Fibroblast of lung (primary cell): ENCODE results near the gene SLC4A8.

Experiments used
- EZH2 ChIP-seq: IDR thresholded peaks from 2 replicates; pipeline ENCODE4 v1.5.1; 2012; ENCODE audit warnings: low read length, control low read depth, mild to moderate bottlenecking; ENCODE audit errors: missing control alignments
- TF ChIP-seq, protein P1 (sequence below), 2 donors: IDR thresholded peaks in 1 of 2; conservative IDR thresholded peaks in 1 of 2; 1 replicate in 1 of 2; 2 replicates in 1 of 2; pipeline ENCODE4 v1.5.1; 2011 to 2012; ENCODE audit warnings: low read length in 2 of 2, control low read depth in 1 of 2, inconsistent platforms in 1 of 2, low read depth in 1 of 2, mild to moderate bottlenecking in 1 of 2

DNA sequence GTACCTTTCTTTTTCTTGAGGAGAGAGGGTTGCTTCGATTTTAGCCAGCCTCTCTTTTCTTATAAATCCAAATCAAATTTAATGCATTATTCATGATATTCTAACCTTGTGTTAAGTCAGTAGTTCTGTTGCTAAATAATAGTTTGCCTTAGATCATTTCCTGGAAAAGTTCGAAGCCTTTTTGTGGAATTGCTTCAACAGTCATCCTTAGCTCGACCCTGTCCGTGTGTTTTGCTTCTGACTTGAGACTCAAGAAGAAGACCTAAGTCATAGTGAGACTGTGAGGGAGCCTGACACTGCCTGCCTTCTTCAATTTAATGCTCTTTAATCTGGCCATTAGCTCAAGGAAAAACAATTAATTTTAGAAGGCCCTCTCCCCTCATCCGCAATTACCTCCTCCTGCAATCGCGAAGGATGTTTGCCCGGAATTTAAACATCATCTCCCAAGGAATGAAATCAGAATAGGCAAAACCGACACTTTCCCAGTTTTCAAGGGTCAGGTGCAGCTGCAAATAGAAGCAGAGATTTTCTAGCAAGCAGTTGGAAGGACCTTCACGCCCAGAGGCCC, 453 bp upstream of the SLC4A8 start:
- TF ChIP-seq EZH2 = no peak
- TF ChIP-seq, protein P1, sequence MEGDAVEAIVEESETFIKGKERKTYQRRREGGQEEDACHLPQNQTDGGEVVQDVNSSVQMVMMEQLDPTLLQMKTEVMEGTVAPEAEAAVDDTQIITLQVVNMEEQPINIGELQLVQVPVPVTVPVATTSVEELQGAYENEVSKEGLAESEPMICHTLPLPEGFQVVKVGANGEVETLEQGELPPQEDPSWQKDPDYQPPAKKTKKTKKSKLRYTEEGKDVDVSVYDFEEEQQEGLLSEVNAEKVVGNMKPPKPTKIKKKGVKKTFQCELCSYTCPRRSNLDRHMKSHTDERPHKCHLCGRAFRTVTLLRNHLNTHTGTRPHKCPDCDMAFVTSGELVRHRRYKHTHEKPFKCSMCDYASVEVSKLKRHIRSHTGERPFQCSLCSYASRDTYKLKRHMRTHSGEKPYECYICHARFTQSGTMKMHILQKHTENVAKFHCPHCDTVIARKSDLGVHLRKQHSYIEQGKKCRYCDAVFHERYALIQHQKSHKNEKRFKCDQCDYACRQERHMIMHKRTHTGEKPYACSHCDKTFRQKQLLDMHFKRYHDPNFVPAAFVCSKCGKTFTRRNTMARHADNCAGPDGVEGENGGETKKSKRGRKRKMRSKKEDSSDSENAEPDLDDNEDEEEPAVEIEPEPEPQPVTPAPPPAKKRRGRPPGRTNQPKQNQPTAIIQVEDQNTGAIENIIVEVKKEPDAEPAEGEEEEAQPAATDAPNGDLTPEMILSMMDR (conservative IDR thresholded peaks at IDR 0.05 in 1 of 2, IDR thresholded peaks at IDR 0.05 in 1 of 2; ENCODE audit: low read depth in 1 of 2, low read length in 2 of 2) = no peak
